GM12878 (cell line): ENCODE measurements around the gene SNX32. TPM values are rescaled to one million over a fixed set of nuclear protein-coding genes. Genes with fewer than 3 reads are reported as not detected.

Experiments
- ATAC-seq: fragments of 200-7000 bp; cut with Tn5 transposase; 3 replicates; pipeline ENCODE4 v1.9.1; 2020; ENCODE audit warnings: mild to moderate bottlenecking, moderate library complexity
- BruUV-seq: library from RNA; stranded (reverse); fragments of 400-500 nt; replicated peaks from 2 replicates; lab custom pipeline; 2021; lab: Mats Ljungman, UMichigan
- CTCF ChIA-PET: fragments of 300-600 bp; sonication (Branson Sonifier 250); formaldehyde crosslinking; extraction: SDS; loops from one replicate; lab custom pipeline; 2021; ENCODE audit warnings: inconsistent platforms; lab: Yijun Ruan, JAX
- POLR2A ChIA-PET: fragments of 350-600 bp; formaldehyde crosslinking; extraction: SDS; loops from one replicate; lab custom pipeline; 2021; ENCODE audit warnings: inconsistent platforms; lab: Charles Lee
- RAD21 ChIA-PET: fragments of 300-600 bp; sonication (Branson Sonifier 250); formaldehyde crosslinking; loops from one replicate; lab custom pipeline; 2023; ENCODE audit warnings: antibody characterized with exemption; ENCODE audit not compliant: unreplicated experiment; lab: Charles Lee
- SMC1A ChIA-PET: fragments of 300-600 bp; sonication (Branson Sonifier 250); formaldehyde crosslinking; loops from one replicate; lab custom pipeline; 2023; ENCODE audit not compliant: unreplicated experiment, uncharacterized antibody; lab: Charles Lee
- DNase-seq: peaks from one replicate; pipeline ENCODE4 v3.0.0-alpha.2; 2011; ENCODE audit warnings: low read depth, low spot score
- FAIRE-seq: peaks from 3 replicates; lab custom pipeline; 2011; peaks lifted over from hg19 to GRCh38; lab: Jason Lieb, UNC
- H2AFZ ChIP-seq: 2 replicates; pipeline ENCODE4 v1.6.0; 2011; ENCODE audit warnings: low read depth, low read length, control low read depth; ENCODE audit not compliant: control insufficient read depth
- H3K27ac ChIP-seq: 2 replicates; pipeline ENCODE4 v1.5.1; 2011; ENCODE audit warnings: control low read depth; ENCODE audit not compliant: control insufficient read depth, insufficient read depth
- H3K27me3 ChIP-seq, 2 experiments: replicated peaks in 1 of 2; 2 replicates each; pipeline versions ENCODE4 v1.6.0 to v1.6.1; 2011; ENCODE audit warnings: low read length in 1 of 2; ENCODE audit not compliant: control insufficient read depth in 2 of 2, insufficient read depth in 2 of 2
- H3K36me3 ChIP-seq, 2 experiments: 2 replicates each; pipeline ENCODE4 v1.5.1; 2011; ENCODE audit warnings: low read length in 1 of 2; ENCODE audit not compliant: control insufficient read depth in 2 of 2, insufficient read depth in 2 of 2
- H3K4me1 ChIP-seq: 2 replicates; pipeline ENCODE4 v1.6.1; 2011; ENCODE audit warnings: mild to moderate bottlenecking, low read length, moderate library complexity, mixed read lengths; ENCODE audit not compliant: control insufficient read depth, insufficient read depth
- H3K4me2 ChIP-seq: 2 replicates; pipeline ENCODE4 v1.6.0; 2011; ENCODE audit warnings: control low read depth; ENCODE audit not compliant: control insufficient read depth, insufficient read depth
- H3K4me3 ChIP-seq: fragments of 200-600 bp; sonication (generic); 2 replicates; pipeline ENCODE4 v1.5.1; 2016
- H3K79me2 ChIP-seq: 2 replicates; pipeline ENCODE4 v1.6.0; 2011; ENCODE audit warnings: low read length; ENCODE audit not compliant: control insufficient read depth, insufficient read depth
- H3K9ac ChIP-seq: 2 replicates; pipeline ENCODE4 v1.8.0; 2011; ENCODE audit warnings: low read length, control low read depth, mixed read lengths; ENCODE audit not compliant: control insufficient read depth, insufficient read depth
- H3K9me3 ChIP-seq: replicated peaks from 3 replicates; pipeline ENCODE4 v1.5.1; 2011; ENCODE audit warnings: mild to moderate bottlenecking, low read length; ENCODE audit not compliant: control insufficient read depth, insufficient read depth
- H4K20me1 ChIP-seq: 2 replicates; pipeline ENCODE4 v1.6.0; 2011; ENCODE audit not compliant: control insufficient read depth, insufficient read depth
- ATF2 ChIP-seq: IDR thresholded peaks from 2 replicates; pipeline ENCODE4 v1.6.1; 2012; ENCODE audit warnings: low read length, inconsistent platforms
- CEBPZ ChIP-seq: fragments of 150-350 bp; IDR thresholded peaks from 2 replicates; pipeline ENCODE4 v1.6.1; 2016; ENCODE audit warnings: low read depth, low read length
- CTCF ChIP-seq, 3 experiments: IDR thresholded peaks in 2 of 3; conservative IDR thresholded peaks in 1 of 3; 2 replicates each; pipeline ENCODE4 v1.5.1; 2011; ENCODE audit warnings: low read depth in 3 of 3, low read length in 3 of 3, mild to moderate bottlenecking in 3 of 3, control low read depth in 2 of 3, moderate library complexity in 2 of 3, inconsistent platforms in 1 of 3, mixed read lengths in 1 of 3; ENCODE audit not compliant: control insufficient read depth in 2 of 3, insufficient read depth in 1 of 3; ENCODE audit errors: extremely low read depth in 1 of 3
- FOXM1 ChIP-seq: IDR thresholded peaks from 2 replicates; pipeline ENCODE4 v1.6.1; 2012; ENCODE audit warnings: low read depth, mild to moderate bottlenecking, inconsistent platforms, low read length, moderate library complexity
- IKZF1 ChIP-seq: fragments of 450-650 bp; conservative IDR thresholded peaks from 2 replicates; pipeline ENCODE4 v1.6.1; 2017; ENCODE audit warnings: antibody characterized with exemption, mild to moderate bottlenecking
- JUND ChIP-seq: IDR thresholded peaks from 2 replicates; pipeline ENCODE4 v1.6.1; 2012; ENCODE audit warnings: low read depth, mild to moderate bottlenecking, low read length, improper control_type of control experiment, moderate library complexity
- MTA2 ChIP-seq: fragments of 450-650 bp; IDR thresholded peaks from 2 replicates; pipeline ENCODE4 v1.6.1; 2016; ENCODE audit warnings: low read depth, mild to moderate bottlenecking, moderate library complexity
- PAX8 ChIP-seq: fragments of 450-650 bp; IDR thresholded peaks from 2 replicates; pipeline ENCODE4 v1.6.1; 2017; ENCODE audit warnings: mild to moderate bottlenecking, moderate library complexity
- PML ChIP-seq: IDR thresholded peaks from 2 replicates; pipeline ENCODE4 v1.6.1; 2012; ENCODE audit warnings: low read length, inconsistent platforms
- RELA ChIP-seq: fragments of 450-650 bp; IDR thresholded peaks from 2 replicates; pipeline ENCODE4 v1.8.0; 2014; ENCODE audit warnings: borderline replicate concordance; ENCODE audit not compliant: partially characterized antibody
- SREBF1 ChIP-seq: IDR thresholded peaks from 2 replicates; pipeline ENCODE4 v1.6.1; 2012; ENCODE audit warnings: mild to moderate bottlenecking, low read length
- WRNIP1 ChIP-seq: IDR thresholded peaks from 2 replicates; pipeline ENCODE4 v1.6.1; 2011; ENCODE audit warnings: low read depth, low read length, improper control_type of control experiment, borderline replicate concordance
- ZBTB4 ChIP-seq: fragments of 450-650 bp; formaldehyde crosslinking; IDR thresholded peaks from 2 replicates; pipeline ENCODE4 v1.4.0; 2022; ENCODE audit warnings: mild to moderate bottlenecking, moderate library complexity
- ZNF217 ChIP-seq: fragments of 450-650 bp; IDR thresholded peaks from 2 replicates; pipeline ENCODE4 v1.6.1; 2017; ENCODE audit warnings: antibody characterized with exemption, mild to moderate bottlenecking
- WGBS: methylation state at CpG from one replicate; pipeline ENCODE4 v1.1.6; 2016; ENCODE audit warnings: low lambda C conversion rate; ENCODE audit not compliant: insufficient replicate concordance, insufficient coverage; ENCODE audit errors: missing lambda C conversion rate; 5-methylcytosine and 5-hydroxymethylcytosine counted together
- in situ Hi-C: fragments of 300-500 bp; cut with MboI; formaldehyde crosslinking; loops from 9 replicates; pipeline ENCODE4 v1.14.3; 2018; ENCODE audit warnings: mixed read lengths
- intact Hi-C: fragments of 100-400 bp; cut with micrococcal nuclease; formaldehyde crosslinking; loops from one replicate; pipeline ENCODE4 v1.14.2; 2022; ENCODE audit not compliant: unreplicated experiment
- polyA plus RNA-seq, 11 experiments: library from polyadenylated mRNA; depleted of rRNA in 4 of 11; unstranded in 6 of 11; stranded (reverse) in 5 of 11; fragments of >200 nt; fragmentation: Nextera tagmentation in 4 of 11; fragmentation: Illumina TruSeq in 1 of 11; extraction: Ambion mirVana in 4 of 11; extraction: Trizol in 1 of 11; gene quantifications; 1 replicate in 1 of 11; 2 replicates in 10 of 11; pipeline versions ENCODE4 v1.2.1 to v1.2.3, GENCODE V29; 2011 to 2016; ENCODE audit warnings: inconsistent platforms in 2 of 11, missing spikeins in 2 of 11, low read depth in 1 of 11
- total RNA-seq, 4 experiments: library from RNA; depleted of rRNA in 3 of 4; stranded (reverse); fragments of >200 nt in 3 of 4; fragmentation: Illumina TruSeq in 1 of 4; extraction: Trizol in 1 of 4; gene quantifications; 2 replicates each; pipeline versions ENCODE4 v1.2.1 to v1.2.3, GENCODE V29; 2013 to 2021

SNX32 gene
- total and polyA plus RNA-seq, 10 of the 15 experiments (the other 5 are each of a cell fraction or from before 2014, with no cell fraction given): 0.04 to 1.5 (median 0.11) TPM; not detected in 1

- Histone ChIP-seq H3K9ac (peak overlapping the region; percentile 73), H2AFZ (peak overlapping the region; percentile 97), H3K27ac (peak overlapping the region; percentile 70), H4K20me1 (no peaks in the 10 kb centered on the region), H3K9me3 (no peaks in the 10 kb centered on the region), H3K4me1 (peaks cover 26% of the 10 kb centered on the region), H3K36me3 (peaks cover 12 to 21% of the 10 kb centered on the region in 2 experiments), H3K4me3 (peak overlapping the region; percentile 90), H3K27me3 (no peaks in the 10 kb centered on the region), H3K79me2 (peaks cover 43% of the 10 kb centered on the region), H3K4me2 (peak overlapping the region; percentile 88)
- WGBS: 1% methylated on average over 23 of the region's 23 CpGs
- intact Hi-C loops (loop anchor here (1.0 to 2.0 kb wide), 3 partner anchors 29 to 102 kb away; partner anchors contain the start of genes CFL1 and SART1), in situ Hi-C loops (no loop called here)
- BruUV-seq: TSS peak; percentile 70
- DNase-seq (no peak), ATAC-seq (no peak), FAIRE-seq (no peak)
- RAD21 ChIA-PET: interaction anchor here (0.7 to 8.0 kb wide), 18 partner anchors 11 to 248 kb away, joined by 3 to 76 read pairs (median 4); partner anchors contain the start of genes CFL1, MUS81, RNASEH2C and SART1
- CTCF ChIA-PET: interaction anchor here (0.6 to 11.0 kb wide), 23 partner anchors 12 to 398 kb away, joined by 3 to 167 read pairs (median 7); partner anchors contain the start of genes CFL1, FOSL1, MUS81 and RNASEH2C
- POLR2A ChIA-PET: interaction anchor here (0.5 to 7.4 kb wide), 30 partner anchors 9 to 1141 kb away, joined by 3 to 155 read pairs (median 5); partner anchors contain the start of genes BANF1, C11orf68, CFL1 and EIF1AD
- SMC1A ChIA-PET: interaction anchor here (0.7 to 6.7 kb wide), 14 partner anchors 12 to 273 kb away, joined by 3 to 52 read pairs (median 6); partner anchors contain the start of genes CFL1, FOSL1, KAT5 and MUS81
- TF ChIP-seq CTCF (IDR thresholded peaks at IDR 0.05 in 2 of 3, conservative IDR thresholded peaks at IDR 0.05 in 1 of 3; ENCODE audit: control insufficient read depth in 2 of 3, extremely low read depth in 1 of 3, insufficient read depth in 1 of 3, low read depth in 3 of 3, low read length in 3 of 3) (no peak), ZNF217 (no peak), CEBPZ (no peak), MTA2 (no peak), PML (no peak), IKZF1 (no peak), PAX8 (no peak), FOXM1 (no peak), RELA (no peak), SREBF1 (no peak), ATF2 (no peak), JUND (no peak), WRNIP1 (no peak), ZBTB4 (CRISPR knock-in tag) (no peak)
Measured at GRCh38 chr11:65887723-65888162, 54.0 kb downstream of the SNX32 start.
